Ascending aorta (tissue), 2 donors: ENCODE results near the gene GSG1. TPM values are rescaled to one million over a fixed set of nuclear protein-coding genes. Genes with fewer than 3 reads are reported as not detected.
"Not testable (repeated sequence)": the region's sequence is repeated elsewhere in the genome, so short reads cannot be mapped to it uniquely, and the experiment has no call there.

Source experiments
- DNase-seq, 2 donors: peaks; one replicate each; pipeline ENCODE4 v3.0.0-alpha.2; 2019; ENCODE audit warnings: low spot score in 2 of 2
- H3K27ac ChIP-seq, 2 donors: fragments of 200-600 bp; sonication (generic); one replicate each; pipeline ENCODE4 v1.5.1; 2016 to 2017; ENCODE audit warnings: mild to moderate bottlenecking in 1 of 2
- H3K27me3 ChIP-seq: fragments of 200-600 bp; sonication (generic); one replicate; pipeline ENCODE4 v1.5.1; 2017
- H3K36me3 ChIP-seq, 2 donors: fragments of 200-600 bp; sonication (generic); one replicate each; pipeline ENCODE4 v1.5.1; 2016
- H3K4me1 ChIP-seq, 2 donors: fragments of 200-600 bp; sonication (generic); one replicate each; pipeline ENCODE4 v1.5.1; 2016 to 2017; ENCODE audit warnings: mild to moderate bottlenecking in 1 of 2
- H3K4me3 ChIP-seq, 2 donors: fragments of 200-600 bp; sonication (generic); one replicate each; pipeline ENCODE4 v1.5.1; 2016 to 2017; ENCODE audit warnings: mild to moderate bottlenecking in 1 of 2
- H3K9me3 ChIP-seq, 2 donors: fragments of 200-600 bp; sonication (generic); one replicate each; pipeline ENCODE4 v1.5.1; 2016
- CTCF ChIP-seq, 3 experiments: fragments of 200-600 bp in 2 of 3; fragments of 450-650 bp in 1 of 3; sonication (generic) in 2 of 3; IDR thresholded peaks; one replicate each; pipeline ENCODE4 v1.5.1; 2016 to 2019; ENCODE audit warnings: antibody characterized with exemption in 3 of 3, mild to moderate bottlenecking in 1 of 3, moderate library complexity in 1 of 3
- intact Hi-C: fragments of 100-400 bp; cut with DNase I; formaldehyde crosslinking; loops from one replicate; pipeline ENCODE4 v1.15.1; 2023
- total RNA-seq: library from RNA; depleted of rRNA; stranded (reverse); fragments of >200 nt; gene quantifications from one replicate; pipeline ENCODE4 v1.1.0, GENCODE V29; 2016

Gene GSG1
- total RNA-seq, 1 donor from 2014 or later = not detected

- intact Hi-C loops = no loop called here
- Histone ChIP-seq H3K27ac (no peak overlapping the region), H3K36me3 (peaks cover 0 to 3% of the 10 kb centered on the region in 2 donors), H3K4me3 (no peak overlapping the region), H3K4me1 (no peaks in the 10 kb centered on the region), H3K9me3 (no peaks in the 10 kb centered on the region), H3K27me3 (no peaks in the 10 kb centered on the region)
- TF ChIP-seq CTCF (IDR thresholded peaks at IDR 0.05) = no peak
- no peak for DNase-seq
These were observed 17.3 kb downstream of the GSG1 start for GRCh38 chr12:13085968-13086686.

GRCh38 chr12:13084898-13085640 is 18.4 kb downstream of the GSG1 start:
- no peak overlapping the region for H3K27ac ChIP-seq
- intact Hi-C loops = no loop called here
- H3K4me3 ChIP-seq = no peak overlapping the region
- H3K4me1 ChIP-seq = no peaks in the 10 kb centered on the region
- H3K27me3 ChIP-seq = no peaks in the 10 kb centered on the region
- no peaks in the 10 kb centered on the region for H3K9me3 ChIP-seq
- no peak for DNase-seq
- TF ChIP-seq CTCF (IDR thresholded peaks at IDR 0.05) = no peak
- H3K36me3 ChIP-seq = peaks cover under 1 to 3% of the 10 kb centered on the region in 2 donors

- H3K27ac ChIP-seq, DNase-seq, H3K9me3 ChIP-seq, H3K4me3 ChIP-seq, H3K4me1 ChIP-seq, intact Hi-C loops, H3K36me3 ChIP-seq, H3K27me3 ChIP-seq: not testable (repeated sequence)
These were observed 19.8 kb downstream of the GSG1 start for GRCh38 chr12:13083638-13084037.

GRCh38 chr12:13082861-13083260 is 20.6 kb downstream of the GSG1 start:
- Histone ChIP-seq H3K27me3 (no peaks in the 10 kb centered on the region), H3K4me1 (no peaks in the 10 kb centered on the region), H3K27ac (no peak overlapping the region), H3K36me3 (peaks cover 3 to 4% of the 10 kb centered on the region in 2 donors), H3K4me3 (no peak overlapping the region), H3K9me3 (no peaks in the 10 kb centered on the region)
- no peak for DNase-seq
- no peak for TF ChIP-seq CTCF (IDR thresholded peaks at IDR 0.05)
- intact Hi-C loops = no loop called here

GRCh38 chr12:13080266-13080665 is 23.2 kb downstream of the GSG1 start:
- TF ChIP-seq CTCF (IDR thresholded peaks at IDR 0.05) = no peak
- intact Hi-C loops = no loop called here
- DNase-seq = no peak
- Histone ChIP-seq H3K9me3 (no peaks in the 10 kb centered on the region), H3K36me3 (peaks cover 15 to 16% of the 10 kb centered on the region in 2 donors), H3K27me3 (no peaks in the 10 kb centered on the region), H3K27ac (no peak overlapping the region), H3K4me3 (no peak overlapping the region), H3K4me1 (no peaks in the 10 kb centered on the region)

GRCh38 chr12:13079440-13079906 is 24.0 kb downstream of the GSG1 start:
- no peak overlapping the region for H3K4me3 ChIP-seq
- TF ChIP-seq CTCF (IDR thresholded peaks at IDR 0.05) = no peak
- no peak for DNase-seq
- H3K27ac ChIP-seq = no peak overlapping the region
- H3K27me3 ChIP-seq = no peaks in the 10 kb centered on the region
- H3K36me3 ChIP-seq = peaks cover 15 to 16% of the 10 kb centered on the region in 2 donors
- intact Hi-C loops = no loop called here
- no peaks in the 10 kb centered on the region for H3K4me1 ChIP-seq
- no peaks in the 10 kb centered on the region for H3K9me3 ChIP-seq
